Measurements from ENCODE around the gene GPR161. TPM values are rescaled to one million over a fixed set of nuclear protein-coding genes. Genes with fewer than 3 reads are reported as not detected.

The GPR161 gene
- total and polyA plus RNA-seq, 9 donors, result 7.4 to 23.4 (median 16.1) TPM

DNA sequence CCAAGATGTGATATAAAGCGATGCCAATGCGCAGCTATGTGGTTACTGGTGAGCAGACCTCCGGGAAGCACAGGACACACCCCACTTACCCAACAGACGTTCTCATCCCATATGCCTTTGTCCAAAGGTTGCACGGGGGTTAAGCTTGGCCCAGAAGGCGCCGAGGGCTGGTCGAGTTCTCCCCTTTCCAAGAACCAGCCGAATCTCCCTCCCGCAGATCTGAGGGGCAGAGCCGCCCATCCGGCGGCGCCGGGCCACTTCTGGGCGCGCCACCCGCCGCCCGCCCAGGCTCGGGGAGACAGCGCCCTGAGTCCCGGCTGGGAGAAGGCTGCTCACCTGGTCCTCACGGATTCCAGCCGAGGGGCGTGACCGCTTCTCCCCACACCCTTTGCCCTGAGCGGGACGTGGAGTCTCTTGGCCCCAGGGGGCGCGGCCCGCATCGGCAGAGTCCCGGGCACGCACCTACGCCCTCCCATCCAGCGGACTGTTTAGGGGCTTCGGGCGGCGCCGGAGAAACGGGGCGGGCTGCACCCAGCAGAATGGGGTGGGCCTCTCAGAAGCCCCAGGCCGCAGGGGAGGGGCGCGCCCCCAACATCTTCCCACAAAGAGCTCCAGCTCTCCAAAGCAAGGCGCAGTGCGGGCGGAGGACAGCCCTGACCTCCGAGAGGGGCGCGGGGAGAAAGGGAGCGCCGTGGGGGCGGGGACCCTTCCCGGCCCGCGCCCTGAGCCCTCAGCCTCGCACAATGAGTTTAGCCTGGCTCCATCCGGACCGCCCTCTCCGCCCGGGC lies 615 bp downstream of the GPR161 start:
- H3K4me3 ChIP-seq, result peak overlapping the region; percentile 92
- 0 to 1% (median 1%) methylated on average over 46 to 63 of the region's 63 CpGs for WGBS, 3 donors
- no peaks in the 10 kb centered on the region for H3K27me3 ChIP-seq
- TF ChIP-seq, protein P1, sequence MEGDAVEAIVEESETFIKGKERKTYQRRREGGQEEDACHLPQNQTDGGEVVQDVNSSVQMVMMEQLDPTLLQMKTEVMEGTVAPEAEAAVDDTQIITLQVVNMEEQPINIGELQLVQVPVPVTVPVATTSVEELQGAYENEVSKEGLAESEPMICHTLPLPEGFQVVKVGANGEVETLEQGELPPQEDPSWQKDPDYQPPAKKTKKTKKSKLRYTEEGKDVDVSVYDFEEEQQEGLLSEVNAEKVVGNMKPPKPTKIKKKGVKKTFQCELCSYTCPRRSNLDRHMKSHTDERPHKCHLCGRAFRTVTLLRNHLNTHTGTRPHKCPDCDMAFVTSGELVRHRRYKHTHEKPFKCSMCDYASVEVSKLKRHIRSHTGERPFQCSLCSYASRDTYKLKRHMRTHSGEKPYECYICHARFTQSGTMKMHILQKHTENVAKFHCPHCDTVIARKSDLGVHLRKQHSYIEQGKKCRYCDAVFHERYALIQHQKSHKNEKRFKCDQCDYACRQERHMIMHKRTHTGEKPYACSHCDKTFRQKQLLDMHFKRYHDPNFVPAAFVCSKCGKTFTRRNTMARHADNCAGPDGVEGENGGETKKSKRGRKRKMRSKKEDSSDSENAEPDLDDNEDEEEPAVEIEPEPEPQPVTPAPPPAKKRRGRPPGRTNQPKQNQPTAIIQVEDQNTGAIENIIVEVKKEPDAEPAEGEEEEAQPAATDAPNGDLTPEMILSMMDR (IDR thresholded peaks at IDR 0.05), result no peak
- TF ChIP-seq EP300 (IDR thresholded peaks at IDR 0.05) (no peak), POLR2A (IDR thresholded peaks at IDR 0.05) (no peak)
- H3K36me3 ChIP-seq, result no peaks in the 10 kb centered on the region
- peaks cover 6% of the 10 kb centered on the region for H3K4me1 ChIP-seq (ENCODE audit: insufficient read depth)
- peak overlapping the region; percentile 87 for H3K27ac ChIP-seq
- DNase-seq, result peak; percentile 25 to 64 (median 49)
- intact Hi-C loops (cut with DNase I), result loop anchor here in 2 of 4 donors (5.0 to 10.0 kb wide), 2 partner anchors 44 to 51 kb away; no protein-coding TSS in a partner anchor
- no peaks in the 10 kb centered on the region for H3K9me3 ChIP-seq

DNA sequence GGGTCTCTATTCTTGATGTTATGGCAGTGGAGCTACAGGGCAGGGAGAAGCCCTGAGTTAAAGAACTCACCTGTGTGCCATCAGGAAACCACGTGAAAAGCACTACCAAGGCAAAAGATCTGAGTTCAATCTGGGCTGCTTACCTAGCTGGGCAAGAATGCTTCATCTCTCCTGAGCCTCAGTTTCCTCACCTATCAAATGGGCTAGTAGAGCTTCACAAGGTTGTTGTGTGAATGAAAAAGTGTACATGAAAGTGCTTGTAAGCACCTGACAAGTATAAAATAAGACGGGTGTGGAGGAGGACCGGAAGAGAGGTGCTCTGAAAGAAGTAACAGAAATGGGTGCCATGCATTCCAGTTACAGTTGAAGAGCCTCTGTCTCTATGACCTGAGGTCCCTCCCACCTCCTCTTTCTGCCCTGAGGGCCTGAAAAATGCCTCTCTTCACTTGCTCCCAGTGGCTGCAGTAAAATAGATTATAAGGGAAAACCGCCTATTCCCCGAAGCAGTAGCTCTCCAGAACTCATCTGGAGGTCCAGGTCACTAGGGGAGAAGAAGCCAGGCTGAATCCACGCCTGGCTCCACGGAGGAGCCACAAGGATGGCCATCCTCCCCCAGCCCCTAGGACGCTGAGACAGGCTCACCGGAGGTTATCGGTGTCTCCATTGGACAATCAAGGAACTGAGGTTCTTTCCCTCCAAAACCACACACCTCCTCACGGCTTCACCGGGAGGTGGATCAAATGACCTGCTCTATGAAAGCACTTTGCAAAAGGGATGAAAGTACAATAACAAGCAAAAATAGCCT lies 1.4 kb downstream of the GPR161 start:
- Histone ChIP-seq H3K4me1 (ENCODE audit: insufficient read depth) (peaks cover 6% of the 10 kb centered on the region), H3K36me3 (no peaks in the 10 kb centered on the region), H3K4me3 (peak overlapping the region; percentile 92), H3K27ac (peak overlapping the region in 1 of 2 donors; percentile 87), H3K9me3 (no peaks in the 10 kb centered on the region), H3K27me3 (no peaks in the 10 kb centered on the region)
- DNase-seq, result no peak
- TF ChIP-seq, protein P1 (IDR thresholded peaks at IDR 0.05), result no peak
- TF ChIP-seq POLR2A (IDR thresholded peaks at IDR 0.05), result no peak
- no peak for TF ChIP-seq EP300 (IDR thresholded peaks at IDR 0.05)
- 24 to 33% (median 28%) methylated on average over 12 of the region's 12 CpGs for WGBS, 3 donors
- intact Hi-C loops (cut with DNase I), result loop anchor here in 2 of 4 donors (5.0 to 10.0 kb wide), 2 partner anchors 43 to 51 kb away; no protein-coding TSS in a partner anchor

DNA sequence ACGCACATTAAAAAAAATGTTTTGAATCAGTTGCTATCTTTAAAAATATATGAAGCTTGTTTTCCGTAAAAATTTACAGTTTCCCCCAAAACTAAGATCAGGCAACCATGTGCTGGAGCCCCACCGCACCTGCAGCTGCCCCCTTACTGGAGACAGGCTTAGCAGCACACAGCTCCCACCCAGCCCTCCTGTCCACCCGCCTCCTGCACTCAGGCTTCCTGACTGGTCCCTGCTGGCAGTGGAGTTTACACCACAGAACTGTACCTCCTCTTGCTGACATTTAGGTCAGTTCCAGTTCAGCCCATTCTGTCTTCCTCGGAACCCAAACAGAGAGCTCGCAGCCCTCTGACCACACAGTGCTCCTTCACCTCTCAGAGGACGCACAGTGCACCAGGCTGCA lies 2.1 kb downstream of the GPR161 start:
- no peak for DNase-seq
- intact Hi-C loops (cut with DNase I), result loop anchor here in 2 of 4 donors (5.0 to 10.0 kb wide), 2 partner anchors 42 to 50 kb away; no protein-coding TSS in a partner anchor
- WGBS, 3 donors, result 45 to 57% (median 52%) methylated on average over 7 of the region's 7 CpGs
- Histone ChIP-seq H3K27ac (no peak overlapping the region), H3K4me3 (peak overlapping the region; percentile 92), H3K27me3 (no peaks in the 10 kb centered on the region), H3K4me1 (ENCODE audit: insufficient read depth) (peaks cover 6% of the 10 kb centered on the region), H3K36me3 (no peaks in the 10 kb centered on the region), H3K9me3 (no peaks in the 10 kb centered on the region)
- TF ChIP-seq POLR2A (IDR thresholded peaks at IDR 0.05) (no peak), EP300 (IDR thresholded peaks at IDR 0.05) (no peak)
- TF ChIP-seq, protein P1 (IDR thresholded peaks at IDR 0.05), result no peak

DNA sequence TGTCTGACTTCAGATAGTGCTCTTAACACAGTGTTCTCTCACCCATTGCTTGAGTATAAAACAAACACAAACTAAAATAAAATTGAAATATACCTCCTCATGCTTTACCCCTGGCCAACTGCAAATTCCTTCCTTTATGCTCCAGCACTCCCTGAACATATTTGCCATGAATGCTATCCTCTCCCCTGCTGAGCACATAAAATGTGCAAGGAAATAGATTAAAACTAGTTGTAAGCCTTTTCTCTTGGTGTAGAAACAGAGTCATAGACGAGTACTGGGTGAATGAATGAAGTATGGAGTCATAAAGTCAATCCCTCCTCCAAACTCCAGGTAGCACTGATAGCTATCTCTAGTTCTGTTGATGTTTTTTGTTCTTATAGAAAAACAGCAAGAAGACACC lies 2.6 kb downstream of the GPR161 start:
- intact Hi-C loops (cut with DNase I), result loop anchor here in 1 of 4 donors (10.0 kb wide), 1 partner anchor 49 kb away; no protein-coding TSS in a partner anchor
- Histone ChIP-seq H3K4me3 (no peak overlapping the region), H3K27ac (no peak overlapping the region)

More for the DNA sequence above, 2.6 kb downstream of the GPR161 start:
- WGBS, 3 donors, result 22 to 52% (median 44%) methylated on average over 1 of the region's 1 CpG
- no peaks in the 10 kb centered on the region for H3K27me3 ChIP-seq
- H3K4me1 ChIP-seq (ENCODE audit: insufficient read depth), result peaks cover 6% of the 10 kb centered on the region
- H3K9me3 ChIP-seq, result no peaks in the 10 kb centered on the region
- DNase-seq, result no peak
- H3K36me3 ChIP-seq, result no peaks in the 10 kb centered on the region
- TF ChIP-seq EP300 (IDR thresholded peaks at IDR 0.05), result no peak
- TF ChIP-seq, protein P1 (IDR thresholded peaks at IDR 0.05), result no peak
- TF ChIP-seq POLR2A (IDR thresholded peaks at IDR 0.05), result no peak
